Measurements from ENCODE around the gene SMYD3.

Gene SMYD3

GRCh38 chr1:246413430-246413829, 93.6 kb downstream of the SMYD3 start:
- TF ChIP-seq CTCF (IDR thresholded peaks at IDR 0.05): no peak
- no peak overlapping the region for H3K27ac ChIP-seq
- DNase-seq (ENCODE audit: low spot score): no peak
- no peak overlapping the region for H3K4me3 ChIP-seq

GRCh38 chr1:246404078-246404477, 103.0 kb downstream of the SMYD3 start:
- Histone ChIP-seq H3K4me3 (no peak overlapping the region), H3K27ac (no peak overlapping the region)
- TF ChIP-seq CTCF (IDR thresholded peaks at IDR 0.05): no peak
- no peak for DNase-seq (ENCODE audit: low spot score)

DNA sequence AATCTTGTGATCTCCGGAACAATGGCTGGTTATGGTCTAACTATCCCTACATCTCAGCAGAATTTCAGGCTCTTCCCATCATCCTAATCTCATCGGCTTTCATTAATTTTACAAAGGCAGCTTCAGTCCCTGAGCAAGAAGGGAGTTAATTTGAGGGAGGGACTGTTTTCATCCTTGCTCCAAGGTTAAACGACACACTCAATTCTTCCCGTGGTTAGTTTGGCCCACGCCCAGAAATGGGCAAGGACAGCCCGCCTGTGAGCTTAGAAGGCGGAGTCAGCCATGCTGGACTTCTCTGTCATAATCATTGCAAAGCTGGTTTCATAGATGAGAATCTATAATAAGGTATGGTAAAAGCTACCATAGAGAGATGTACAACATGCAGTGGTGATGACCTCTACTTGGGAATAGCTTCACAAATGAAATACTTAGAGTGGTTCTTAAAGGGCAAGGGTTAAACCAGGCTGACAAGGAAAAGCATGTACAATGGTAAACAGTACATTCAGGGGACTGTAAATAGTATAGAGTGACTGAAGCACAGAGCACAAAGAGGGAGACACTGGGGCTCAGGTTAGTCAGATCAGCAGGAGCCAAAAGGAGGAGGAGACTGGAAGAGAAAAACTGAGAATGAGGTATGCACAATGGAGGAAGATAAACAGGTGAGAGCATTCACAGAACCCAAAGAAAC, 108.8 kb downstream of the SMYD3 start:
- no peak for TF ChIP-seq CTCF (IDR thresholded peaks at IDR 0.05)
- no peak overlapping the region for H3K4me3 ChIP-seq
- DNase-seq (ENCODE audit: low spot score): no peak
- no peak overlapping the region for H3K27ac ChIP-seq

GRCh38 chr1:246397046-246397445, 110.0 kb downstream of the SMYD3 start:
- Histone ChIP-seq H3K27ac (no peak overlapping the region), H3K4me3 (no peak overlapping the region)
- TF ChIP-seq CTCF (IDR thresholded peaks at IDR 0.05): no peak
- DNase-seq (ENCODE audit: low spot score): no peak

DNA sequence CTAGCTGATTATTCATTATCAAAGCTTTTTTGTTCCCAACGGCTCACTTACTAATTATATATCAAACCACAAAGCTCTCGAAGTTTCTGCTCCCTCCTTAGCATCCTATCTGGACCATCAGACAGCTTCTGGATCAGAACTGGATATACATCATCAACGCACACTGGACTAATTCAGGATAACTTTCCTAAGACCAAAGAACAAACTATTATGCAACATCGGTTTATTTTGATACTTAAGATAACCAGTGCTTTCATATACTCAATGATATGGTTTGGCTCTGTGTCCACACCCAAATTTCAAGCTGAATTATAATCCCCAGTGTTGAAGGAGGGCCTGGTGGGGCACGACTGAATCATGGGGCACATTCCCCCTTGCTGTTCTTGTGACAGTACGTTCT, 110.8 kb downstream of the SMYD3 start:
- no peak for DNase-seq (ENCODE audit: low spot score)
- TF ChIP-seq CTCF (IDR thresholded peaks at IDR 0.05): no peak
- Histone ChIP-seq H3K27ac (no peak overlapping the region), H3K4me3 (no peak overlapping the region)

DNA sequence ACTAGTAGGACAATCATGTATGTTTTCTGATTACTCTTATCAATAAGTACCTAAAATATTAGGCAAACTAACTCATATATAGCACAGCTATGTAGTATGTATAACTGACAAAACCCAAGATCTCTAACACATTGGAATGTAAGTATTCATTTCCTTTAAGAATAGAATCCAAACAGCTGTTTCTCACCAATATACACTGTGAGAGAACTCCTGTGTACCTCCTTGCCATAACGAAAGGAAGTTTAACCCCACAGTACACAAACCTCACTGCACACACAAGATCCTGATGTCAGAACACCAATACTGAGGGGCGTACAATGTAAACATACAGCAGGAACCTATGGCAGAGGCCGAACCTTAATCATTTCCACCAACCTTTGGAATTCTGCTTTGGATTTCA, 113.0 kb downstream of the SMYD3 start:
- H3K4me3 ChIP-seq: no peak overlapping the region
- TF ChIP-seq CTCF (IDR thresholded peaks at IDR 0.05): no peak

GRCh38 chr1:246390855-246391254, 116.2 kb downstream of the SMYD3 start:
- no peak overlapping the region for H3K27ac ChIP-seq
- no peak for DNase-seq (ENCODE audit: low spot score)
- TF ChIP-seq CTCF (IDR thresholded peaks at IDR 0.05): no peak
- H3K4me3 ChIP-seq: no peak overlapping the region

More for the DNA sequence above, 113.0 kb downstream of the SMYD3 start:
- no peak overlapping the region for H3K27ac ChIP-seq
- DNase-seq (ENCODE audit: low spot score): no peak

Data from coronary artery (tissue), 2 donors.